GM21529 (cell line): ENCODE results near the gene PC.

Source experiments
- ATAC-seq: cut with Tn5 transposase; IDR thresholded peaks from one replicate; pipeline ENCODE4 v1.9.1; 2021; ENCODE audit not compliant: unreplicated experiment

The PC gene

GRCh38 chr11:66868726-66869566 is 89.2 kb downstream of the PC start:
- ATAC-seq: peak; percentile 85

- ATAC-seq: no peak
Measured at GRCh38 chr11:66868082-66868725, 90.0 kb downstream of the PC start.

- ATAC-seq: no peak
Measured at GRCh38 chr11:66867425-66868040, 90.7 kb downstream of the PC start.

DNA sequence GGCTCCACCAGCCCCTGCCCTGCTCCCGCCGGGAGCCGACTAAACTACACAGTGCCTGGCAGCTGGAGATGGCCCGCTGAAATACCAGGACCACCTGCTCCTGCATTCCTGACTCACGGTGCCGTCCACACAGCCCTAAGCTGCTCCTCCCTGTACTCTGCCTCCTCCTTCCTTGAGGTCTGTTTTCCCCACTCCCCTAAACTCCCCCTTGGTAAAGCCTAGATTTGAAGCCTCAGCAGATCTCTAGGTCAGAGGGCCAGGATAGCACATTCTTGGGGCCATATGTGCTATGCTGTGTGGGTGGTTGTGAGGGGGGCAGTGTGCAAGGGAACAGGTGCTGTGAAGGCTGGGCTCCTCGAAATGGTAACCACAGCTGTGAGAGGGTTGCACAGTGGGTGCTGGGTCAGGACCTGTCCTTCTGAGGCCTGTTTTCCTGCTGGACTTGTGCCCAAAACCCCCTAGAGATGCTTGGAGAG is 91.6 kb downstream of the PC start:
- ATAC-seq: no peak

GRCh38 chr11:66866007-66866406 is 92.2 kb downstream of the PC start:
- no peak for ATAC-seq

DNA sequence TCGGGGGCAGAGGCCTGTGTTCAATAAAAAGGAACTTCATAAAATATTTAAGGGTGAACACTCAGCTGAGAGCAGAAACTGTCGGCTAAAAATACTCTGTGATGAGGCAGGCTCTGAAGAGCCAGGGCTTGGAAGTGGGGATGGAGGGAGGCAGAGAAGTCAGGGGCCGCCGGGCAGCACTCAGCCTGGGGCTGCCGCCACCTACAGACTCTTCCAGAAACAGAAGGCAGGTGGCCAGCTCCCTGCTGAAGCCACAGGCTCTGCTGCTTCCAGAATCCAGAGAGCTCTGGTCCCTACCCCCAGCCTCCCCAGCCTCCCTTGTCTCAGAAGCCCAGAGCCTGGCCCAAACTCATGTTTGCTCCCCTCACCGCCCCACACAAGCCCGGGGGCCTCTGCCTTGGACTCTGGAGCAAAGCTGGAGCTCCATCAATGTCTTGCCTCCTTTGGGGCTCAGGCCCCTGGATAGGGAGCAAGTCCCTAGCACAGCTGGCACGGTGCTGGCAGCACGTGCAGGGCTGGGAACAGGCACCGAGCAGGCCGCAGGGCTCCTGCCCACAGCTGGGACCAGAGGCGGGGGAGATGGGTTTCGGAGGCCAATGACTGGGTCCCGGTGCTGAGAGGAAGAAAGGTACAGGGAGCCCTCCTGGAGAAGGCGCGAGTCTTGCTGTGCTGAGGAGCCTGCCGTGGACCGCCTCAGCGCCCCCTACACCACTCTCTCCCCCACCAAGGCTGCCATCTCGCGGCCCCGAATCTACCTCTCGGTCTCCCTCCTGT is 93.1 kb downstream of the PC start:
- no peak for ATAC-seq

DNA sequence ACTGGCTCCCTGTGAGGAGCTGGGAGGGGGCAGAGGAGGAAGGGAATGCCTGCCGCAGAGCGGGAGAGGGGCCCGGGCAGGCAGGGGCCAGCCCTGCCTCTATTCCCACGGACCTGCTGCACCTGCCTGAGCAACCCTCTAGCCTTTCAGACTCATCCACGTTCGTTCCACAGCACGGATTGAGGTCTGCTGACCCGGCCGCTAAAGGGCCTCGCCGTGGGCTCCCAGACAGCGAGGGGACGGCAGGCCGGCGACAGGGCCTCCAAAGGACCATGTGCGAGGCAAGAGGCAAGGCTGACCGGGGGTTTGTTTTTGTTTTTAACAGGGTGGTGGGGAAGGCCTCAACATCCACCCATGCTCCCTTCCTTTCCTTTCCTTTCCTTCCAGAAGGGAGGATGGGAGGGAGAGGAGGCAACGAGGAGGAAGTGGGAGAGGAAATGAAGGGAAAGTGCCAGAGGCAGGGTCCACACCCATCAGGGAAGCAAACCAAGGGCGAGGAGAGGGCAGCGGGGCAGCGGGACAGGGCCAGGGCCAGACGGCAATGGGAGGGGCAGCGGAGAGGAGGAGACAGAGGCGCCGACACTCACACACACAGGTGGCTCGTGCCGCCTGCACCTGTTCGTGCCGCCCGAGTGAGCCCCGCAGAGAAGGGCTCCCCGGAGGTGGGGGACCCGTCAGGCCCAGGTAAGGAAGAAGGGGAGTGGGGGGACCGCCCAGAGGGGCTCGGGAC is 93.8 kb downstream of the PC start:
- no peak for ATAC-seq

DNA sequence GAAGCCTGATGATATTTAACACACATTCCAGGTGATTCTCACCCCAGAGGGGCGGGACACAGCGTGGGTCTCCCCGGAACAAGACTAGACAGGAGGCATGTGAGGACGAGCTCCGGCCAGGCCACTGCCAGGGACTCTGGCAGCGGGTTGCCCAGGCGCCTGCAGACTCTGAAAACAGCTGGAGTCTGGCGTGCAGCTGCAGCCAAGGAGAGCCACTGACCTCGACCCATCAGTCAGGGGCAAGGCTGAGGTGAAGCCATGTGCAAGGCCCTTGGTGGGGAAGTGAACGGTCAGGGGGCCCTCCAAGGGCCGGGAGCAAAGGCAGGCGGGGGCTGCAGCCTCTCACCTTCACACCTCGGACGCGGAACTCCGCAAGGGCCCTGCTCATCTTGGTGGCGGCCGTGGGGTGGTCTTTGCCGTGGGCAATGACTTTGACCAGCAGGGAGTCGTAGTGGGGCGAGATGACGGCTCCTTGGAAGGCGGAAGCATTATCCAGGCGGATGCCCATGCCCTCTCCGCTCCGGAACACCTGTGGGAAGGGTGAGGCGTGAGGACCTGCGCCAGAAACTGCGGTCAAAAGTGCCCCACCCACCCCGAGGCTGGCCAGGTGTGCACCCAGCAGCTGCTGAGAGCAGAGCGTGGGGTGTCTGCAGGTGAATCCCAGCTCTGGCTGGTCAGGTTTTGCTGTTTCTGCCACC is 94.6 kb downstream of the PC start:
- ATAC-seq: no peak

DNA sequence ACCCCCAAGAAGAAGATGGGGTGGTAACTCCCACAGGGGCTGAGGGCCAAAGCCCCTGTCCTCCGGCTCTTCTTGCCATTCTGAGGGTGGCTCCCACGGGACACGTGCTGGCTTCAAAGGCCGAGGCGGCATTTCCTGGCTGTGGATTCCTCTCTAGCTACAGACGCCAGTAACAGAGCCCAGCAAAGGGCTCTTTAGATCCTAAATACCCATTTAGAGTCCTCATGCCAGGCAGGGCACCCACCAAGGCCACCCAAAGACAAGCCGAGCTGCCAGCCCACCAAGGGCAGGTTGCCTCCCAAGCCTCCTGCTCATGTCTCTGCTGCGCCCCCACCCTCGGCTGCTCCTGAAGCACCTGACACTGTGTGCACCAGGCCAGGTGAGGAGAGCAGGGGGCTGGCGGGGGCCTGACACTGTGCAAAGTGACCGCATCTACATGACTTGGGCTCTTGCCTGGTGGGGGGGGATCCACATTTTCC is 95.6 kb downstream of the PC start:
- ATAC-seq: no peak

- no peak for ATAC-seq
Measured at GRCh38 chr11:66861774-66862558, 96.2 kb downstream of the PC start.

- no peak for ATAC-seq
Measured at GRCh38 chr11:66861038-66861773, 97.0 kb downstream of the PC start.

DNA sequence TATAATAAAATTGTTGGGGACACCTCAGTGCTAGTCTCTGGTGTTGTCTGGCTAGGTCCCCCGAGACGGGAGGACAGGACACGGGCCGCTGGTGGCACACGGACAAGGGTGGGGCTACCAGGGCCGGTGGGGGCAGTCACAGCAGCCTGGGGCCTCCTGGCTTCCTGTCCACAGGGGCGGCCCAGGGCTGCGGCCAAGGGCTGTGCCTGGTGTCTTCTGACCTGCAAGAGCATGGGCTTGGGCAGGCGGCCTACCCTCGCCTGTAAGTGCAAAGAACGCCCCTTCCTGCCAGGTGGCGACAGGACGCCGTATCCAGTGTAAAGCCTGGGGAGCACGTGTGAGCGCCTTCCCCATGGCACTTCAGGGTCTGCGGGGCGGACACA is 97.7 kb downstream of the PC start:
- ATAC-seq: no peak

- no peak for ATAC-seq
Measured at GRCh38 chr11:66859686-66860448, 98.3 kb downstream of the PC start.

DNA sequence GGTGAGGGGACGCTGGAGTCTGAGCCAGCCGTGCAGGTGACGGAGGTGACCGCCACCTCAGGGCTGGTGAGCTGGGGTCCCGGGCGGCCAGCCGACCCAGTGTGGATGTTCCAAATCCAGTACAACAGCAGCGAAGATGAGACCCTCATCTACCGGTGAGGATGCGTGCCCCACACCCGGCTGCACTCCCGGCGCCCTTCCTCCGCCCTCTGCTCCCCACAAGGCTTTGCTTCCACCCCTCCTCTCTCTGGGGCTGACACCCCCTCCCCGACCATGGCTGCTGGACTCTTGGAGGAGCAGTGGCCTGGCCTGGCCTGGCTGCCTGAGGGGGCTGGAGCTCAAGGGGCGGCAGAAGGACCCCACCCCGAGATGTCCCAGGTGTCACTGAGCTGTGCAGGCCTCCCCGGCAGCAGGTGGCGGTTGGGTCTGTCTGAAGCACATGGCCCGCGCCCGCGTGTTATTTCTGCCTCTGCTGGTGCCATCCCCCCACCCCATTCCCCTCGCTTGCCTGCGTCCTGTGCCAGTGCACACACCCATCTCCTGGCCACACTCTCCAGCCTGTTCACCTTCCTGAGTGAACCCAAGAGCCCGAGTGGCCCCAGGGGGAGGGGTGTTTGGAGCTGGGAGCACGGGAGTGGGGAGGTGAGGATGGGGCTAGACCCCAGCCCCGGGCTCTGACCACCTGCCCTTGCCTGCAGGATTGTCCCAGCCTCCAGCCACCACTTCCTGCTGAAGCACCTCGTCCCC is 99.1 kb downstream of the PC start:
- no peak for ATAC-seq

GRCh38 chr11:66858186-66858938 is 99.8 kb downstream of the PC start:
- no peak for ATAC-seq

- ATAC-seq: no peak
Measured at GRCh38 chr11:66857927-66858185, 100.3 kb downstream of the PC start.
